Activated CD4-positive, alpha-beta T cell treated with anti-CD3 and anti-CD28 coated beads for 36 hours (primary cell): ENCODE results near the gene AKAP10. TPM values are rescaled to one million over a fixed set of nuclear protein-coding genes. Genes with fewer than 3 reads are reported as not detected.
A peak's percentile ranks its signal among the peaks of the same experiment; 100 is the strongest.

Experiments
- ATAC-seq: fragments of 200-7000 bp; cut with Tn5 transposase; one replicate; pipeline ENCODE4 v1.10.0; 2021; ENCODE audit warnings: mild to moderate bottlenecking, moderate library complexity
- CTCF ChIA-PET: fragments of 350-600 bp; sonication (Branson Sonifier 250); formaldehyde crosslinking; loops from one replicate; lab custom pipeline; 2021; ENCODE audit warnings: antibody characterized with exemption; lab: Charles Lee
- POLR2A ChIA-PET: fragments of 350-600 bp; sonication (Branson Sonifier 250); formaldehyde crosslinking; loops from one replicate; lab custom pipeline; 2021; ENCODE audit warnings: antibody characterized with exemption, inconsistent platforms; lab: Charles Lee
- DNase-seq: peaks from one replicate; pipeline ENCODE4 v3.0.0-alpha.2; 2020
- H3K27ac Mint-ChIP-seq: one replicate; pipeline ENCODE4 v1.8.0; 2021; ENCODE audit warnings: mixed read lengths
- H3K27me3 Mint-ChIP-seq: one replicate; pipeline ENCODE4 v1.8.0; 2021; ENCODE audit warnings: mixed read lengths
- H3K36me3 Mint-ChIP-seq: one replicate; pipeline ENCODE4 v1.8.0; 2021; ENCODE audit warnings: low read depth, mixed read lengths
- H3K4me1 Mint-ChIP-seq: one replicate; pipeline ENCODE4 v1.8.0; 2021; ENCODE audit warnings: mixed read lengths
- H3K4me3 Mint-ChIP-seq: one replicate; pipeline ENCODE4 v1.8.0; 2021; ENCODE audit warnings: mild to moderate bottlenecking, moderate library complexity, mixed read lengths
- H3K9me3 Mint-ChIP-seq: one replicate; pipeline ENCODE4 v1.8.0; 2021; ENCODE audit warnings: low read depth, mixed read lengths
- intact Hi-C, 2 experiments: fragments of 100-400 bp; cut with DNase I in 1 of 2; cut with micrococcal nuclease in 1 of 2; formaldehyde crosslinking; loops; one replicate each; pipeline versions ENCODE4 v1.14.2 to v1.15.1; 2022 to 2024; cut with DNase I, micrococcal nuclease
- total RNA-seq, 2 experiments: library from RNA; stranded (reverse); gene quantifications; one replicate each; pipeline ENCODE4 v1.2.3, GENCODE V29; 2021

Gene AKAP10
- total RNA-seq, 2 experiments from 2014 or later = 31.6 to 35.9 TPM

DNA sequence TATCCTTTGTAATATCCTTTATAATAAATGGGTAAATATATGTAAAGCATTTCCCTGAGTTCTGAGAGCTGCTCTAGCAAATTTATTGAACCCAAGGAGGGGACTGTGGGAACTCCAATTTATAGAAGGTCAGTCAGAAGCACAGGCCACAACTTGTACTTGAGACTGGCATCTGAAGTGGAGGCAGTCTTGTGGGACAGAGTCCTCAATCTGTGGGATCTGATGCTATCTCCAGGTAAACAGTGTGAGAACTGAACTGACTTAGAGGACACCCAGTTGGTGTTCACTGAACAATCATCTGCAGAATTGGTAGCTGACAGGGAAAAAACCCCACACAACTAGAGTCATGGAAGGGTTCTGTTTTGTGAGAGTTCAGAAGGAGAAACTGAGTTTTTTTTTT lies 34.0 kb downstream of the AKAP10 start:
- Mint-ChIP-seq H3K27ac (no peak overlapping the region), H3K27me3 (no peaks in the 10 kb centered on the region), H3K4me1 (peaks cover 41% of the 10 kb centered on the region), H3K36me3 (peaks cover 39% of the 10 kb centered on the region), H3K9me3 (no peaks in the 10 kb centered on the region), H3K4me3 (no peak overlapping the region)
- CTCF ChIA-PET = no interaction called here
- ATAC-seq = no peak
- intact Hi-C loops = no loop called here
- no peak for DNase-seq
- POLR2A ChIA-PET = no interaction called here

DNA sequence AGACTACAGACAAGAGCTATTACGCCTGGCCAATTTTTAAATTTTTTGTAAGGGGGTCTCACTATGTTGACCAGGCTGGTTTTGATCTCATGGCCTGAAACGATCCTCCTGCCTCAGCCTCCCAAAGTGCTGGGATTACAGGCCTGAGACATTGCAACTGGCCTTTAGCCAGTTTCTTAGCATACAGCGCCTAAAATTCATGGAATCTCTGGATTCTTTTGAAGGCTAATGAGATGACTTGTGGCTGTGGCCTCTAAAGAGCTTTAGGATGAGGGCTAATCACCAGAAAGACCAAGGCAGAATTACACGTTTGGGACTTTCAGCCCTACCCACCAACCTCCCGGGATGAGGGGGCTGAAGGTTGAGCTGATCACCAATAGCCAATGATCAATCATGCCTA lies 34.6 kb downstream of the AKAP10 start:
- ChIA-PET POLR2A (no interaction called here), CTCF (interaction anchor here (0.6 to 1.3 kb wide), 2 partner anchors 9 to 439 kb away, joined by 3 read pairs; no protein-coding TSS in a partner anchor)
- DNase-seq (no peak), ATAC-seq (no peak)
- no peak overlapping the region for H3K4me3 Mint-ChIP-seq
- H3K4me1 Mint-ChIP-seq = peaks cover 35% of the 10 kb centered on the region
- no peaks in the 10 kb centered on the region for H3K27me3 Mint-ChIP-seq
- peaks cover 33% of the 10 kb centered on the region for H3K36me3 Mint-ChIP-seq
- no peaks in the 10 kb centered on the region for H3K9me3 Mint-ChIP-seq
- intact Hi-C loops = no loop called here
- no peak overlapping the region for H3K27ac Mint-ChIP-seq

DNA sequence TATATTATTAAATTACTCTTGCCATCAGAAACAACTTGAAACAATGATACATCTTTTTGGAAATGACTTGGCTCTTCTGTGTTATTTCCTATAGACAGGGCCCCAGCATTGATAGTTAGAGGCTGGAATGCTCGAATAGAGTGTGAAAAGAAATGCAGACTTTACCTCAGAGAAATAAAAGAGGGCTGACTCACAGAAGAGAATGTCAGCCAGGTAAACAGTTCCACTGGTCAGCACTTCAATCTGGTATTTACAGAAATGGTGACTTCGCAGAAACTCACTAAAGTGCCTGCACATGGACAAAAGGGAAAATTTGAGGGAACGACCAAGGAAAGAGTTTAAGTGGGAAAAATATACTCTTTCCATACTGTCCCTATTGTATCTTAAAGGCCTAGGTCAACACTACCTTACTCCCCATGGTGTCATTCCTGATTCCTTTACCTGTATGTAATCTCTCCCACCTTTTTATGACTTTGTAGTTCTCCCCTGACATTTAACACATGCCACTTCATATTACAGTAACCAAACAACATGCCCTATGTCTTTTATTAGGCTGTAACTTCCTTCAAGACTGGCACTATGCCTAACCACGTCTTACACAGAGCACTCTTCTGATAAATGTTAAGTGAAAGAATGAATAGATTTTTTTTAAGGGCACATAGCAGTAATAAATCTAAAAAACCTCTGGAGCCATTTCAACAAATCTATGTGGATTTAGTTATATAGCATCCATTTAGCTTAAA lies 36.7 kb downstream of the AKAP10 start:
- H3K4me3 Mint-ChIP-seq = no peak overlapping the region
- POLR2A ChIA-PET = no interaction called here

DNA sequence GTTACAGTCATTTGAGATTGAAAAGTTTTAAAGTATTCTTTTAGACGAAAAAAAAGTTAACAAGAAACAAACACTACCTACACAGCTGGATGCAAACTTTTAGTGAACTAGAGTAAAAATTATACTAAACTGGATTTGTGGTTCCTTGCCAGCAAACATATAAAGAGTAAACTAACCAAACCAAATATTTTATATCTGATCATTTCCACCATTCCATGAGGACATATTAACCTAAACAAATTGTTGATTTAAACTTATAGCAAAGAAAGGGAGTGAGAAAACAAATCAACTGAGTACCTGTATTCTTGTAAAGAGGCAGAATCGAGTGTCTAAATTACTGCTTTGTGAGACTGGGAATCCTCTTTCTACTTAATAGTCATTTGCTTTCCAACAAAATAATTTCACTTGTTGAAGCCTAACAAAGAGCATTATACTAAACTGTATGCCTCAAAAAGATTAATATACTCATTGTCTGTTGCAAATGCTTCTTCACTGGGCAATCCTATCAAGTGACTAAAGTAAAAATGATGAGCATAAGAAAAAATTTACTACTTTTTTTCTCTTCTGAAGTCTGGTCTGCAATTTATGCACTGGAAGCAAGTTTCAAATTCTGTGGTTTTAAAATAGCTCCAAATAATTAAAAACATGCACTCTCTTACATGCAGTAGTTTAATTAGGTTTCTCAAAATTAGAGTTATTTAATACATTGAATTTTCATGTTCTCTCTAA lies 37.5 kb downstream of the AKAP10 start:
- no peak overlapping the region for H3K4me3 Mint-ChIP-seq
- H3K4me1 Mint-ChIP-seq = peaks cover 30% of the 10 kb centered on the region
- no peaks in the 10 kb centered on the region for H3K9me3 Mint-ChIP-seq
- H3K27me3 Mint-ChIP-seq = no peaks in the 10 kb centered on the region
- no peak for DNase-seq
- intact Hi-C loops = no loop called here
- POLR2A ChIA-PET = no interaction called here
- no peak for ATAC-seq
- no peak overlapping the region for H3K27ac Mint-ChIP-seq
- peaks cover 31% of the 10 kb centered on the region for H3K36me3 Mint-ChIP-seq
- CTCF ChIA-PET = interaction anchor here (0.5 kb wide), 1 partner anchor 195 kb away, joined by 3 read pairs; no protein-coding TSS in a partner anchor

More for the DNA sequence above, 36.7 kb downstream of the AKAP10 start:
- Mint-ChIP-seq H3K4me1 (peaks cover 34% of the 10 kb centered on the region), H3K36me3 (peaks cover 35% of the 10 kb centered on the region), H3K9me3 (no peaks in the 10 kb centered on the region), H3K27ac (peak overlapping the region; percentile 4), H3K27me3 (no peaks in the 10 kb centered on the region)
- intact Hi-C loops = no loop called here
- ATAC-seq = no peak
- CTCF ChIA-PET = no interaction called here
- DNase-seq = no peak

DNA sequence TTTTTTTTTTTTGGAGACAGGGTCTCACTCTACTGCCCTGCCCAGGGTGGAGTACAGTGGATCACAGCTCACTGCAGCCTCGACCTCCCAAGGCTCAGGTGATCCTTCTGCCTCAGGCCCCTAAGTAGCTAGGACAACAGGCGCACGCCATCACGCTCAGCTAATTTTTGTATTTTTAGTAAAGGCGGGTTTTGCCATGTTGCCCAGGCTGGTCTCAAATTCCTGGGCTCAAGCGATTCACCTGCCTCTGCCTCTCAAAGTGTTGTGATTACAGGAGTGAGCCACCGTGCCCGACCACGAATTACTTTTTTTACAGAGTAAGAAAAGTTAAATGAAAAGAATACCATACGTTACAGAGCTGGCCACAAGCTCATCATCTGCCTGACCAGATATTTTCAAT lies 38.9 kb downstream of the AKAP10 start:
- Mint-ChIP-seq H3K4me3 (no peak overlapping the region), H3K36me3 (peaks cover 28% of the 10 kb centered on the region), H3K27ac (no peak overlapping the region), H3K27me3 (no peaks in the 10 kb centered on the region), H3K4me1 (peaks cover 21% of the 10 kb centered on the region), H3K9me3 (no peaks in the 10 kb centered on the region)
- ChIA-PET POLR2A (no interaction called here), CTCF (interaction anchor here (0.7 kb wide), 1 partner anchor 10 kb away, joined by 3 read pairs; no protein-coding TSS in a partner anchor)
- DNase-seq = no peak
- intact Hi-C loops = no loop called here
- no peak for ATAC-seq

DNA sequence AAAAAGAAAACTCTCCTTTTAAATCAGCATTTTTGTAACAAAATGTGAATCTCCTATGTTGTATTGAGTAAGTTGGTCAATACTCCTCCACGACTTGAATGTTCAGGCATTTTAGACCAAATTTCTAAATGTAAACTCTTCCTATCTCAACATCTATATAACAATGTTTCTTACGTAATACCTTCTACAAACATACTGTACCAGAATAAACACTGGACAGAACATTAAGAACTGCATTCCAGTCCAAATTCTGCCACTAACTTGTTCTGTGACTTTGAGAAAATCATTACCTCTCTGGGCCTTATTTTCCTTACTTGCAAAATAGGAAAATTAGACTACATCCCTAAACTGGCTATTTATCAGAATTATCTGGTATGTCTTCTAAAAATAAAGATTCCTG lies 40.1 kb downstream of the AKAP10 start:
- no peak overlapping the region for H3K27ac Mint-ChIP-seq
- DNase-seq (no peak), ATAC-seq (no peak)
- ChIA-PET POLR2A (no interaction called here), CTCF (interaction anchor here (0.6 kb wide), 1 partner anchor 51 kb away, joined by 3 read pairs; no protein-coding TSS in a partner anchor)
- peaks cover 11% of the 10 kb centered on the region for H3K4me1 Mint-ChIP-seq
- H3K27me3 Mint-ChIP-seq = no peaks in the 10 kb centered on the region
- intact Hi-C loops = no loop called here
- peaks cover 29% of the 10 kb centered on the region for H3K36me3 Mint-ChIP-seq
- H3K4me3 Mint-ChIP-seq = no peak overlapping the region
- no peaks in the 10 kb centered on the region for H3K9me3 Mint-ChIP-seq

DNA sequence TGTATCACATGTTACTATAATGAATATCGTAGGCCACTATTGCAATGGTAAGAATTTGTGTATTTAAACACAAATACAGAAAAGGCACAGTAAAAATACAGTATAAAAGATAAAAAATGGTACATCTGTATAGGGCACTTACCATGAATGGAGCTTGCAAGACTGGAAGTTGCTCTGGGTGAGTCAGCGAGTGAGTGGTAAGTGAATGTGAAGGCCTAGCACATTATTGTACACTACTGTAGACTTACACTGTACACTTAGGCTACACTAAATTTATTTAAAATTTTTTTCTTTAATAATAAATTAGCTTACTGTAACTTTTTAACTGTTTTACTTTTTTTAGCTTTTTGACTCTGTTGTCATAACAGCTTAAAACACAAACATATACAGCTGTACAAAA lies 42.5 kb downstream of the AKAP10 start:
- ChIA-PET POLR2A (no interaction called here), CTCF (interaction anchor here (0.8 to 1.6 kb wide), 4 partner anchors 9 to 190 kb away, joined by 3 to 4 read pairs (median 3); no protein-coding TSS in a partner anchor)
- Mint-ChIP-seq H3K27ac (no peak overlapping the region), H3K36me3 (peaks cover 28% of the 10 kb centered on the region), H3K4me1 (peaks cover 2% of the 10 kb centered on the region), H3K4me3 (no peak overlapping the region), H3K27me3 (no peaks in the 10 kb centered on the region), H3K9me3 (no peaks in the 10 kb centered on the region)
- DNase-seq (no peak), ATAC-seq (no peak)
- intact Hi-C loops = no loop called here

DNA sequence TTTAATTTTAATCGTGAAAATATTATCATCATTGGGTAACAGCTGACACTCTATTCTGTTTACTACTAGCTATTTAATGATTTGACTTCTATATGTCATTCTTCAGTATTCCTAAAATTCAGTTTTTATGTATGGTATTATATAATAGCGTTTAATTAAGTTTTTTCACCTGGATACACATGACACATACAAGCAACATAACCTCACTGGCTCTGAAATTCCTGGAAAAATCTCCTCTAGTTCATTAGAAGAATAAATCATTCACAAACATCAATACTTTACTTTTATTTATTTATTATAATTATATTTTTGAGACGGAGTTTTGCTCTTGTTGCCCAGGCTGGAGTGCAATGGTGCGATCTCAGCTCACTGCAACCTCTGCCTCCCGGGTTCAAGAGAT lies 44.0 kb downstream of the AKAP10 start:
- DNase-seq = no peak
- ChIA-PET POLR2A (interaction anchor here (0.7 kb wide), 1 partner anchor 1110 kb away, joined by 3 read pairs; no protein-coding TSS in a partner anchor), CTCF (interaction anchor here (1.0 kb wide), 1 partner anchor 9 kb away, joined by 3 read pairs; no protein-coding TSS in a partner anchor)
- H3K36me3 Mint-ChIP-seq = peaks cover 31% of the 10 kb centered on the region
- H3K4me3 Mint-ChIP-seq = no peak overlapping the region
- no peak for ATAC-seq
- intact Hi-C loops = no loop called here
- peaks cover 8% of the 10 kb centered on the region for H3K4me1 Mint-ChIP-seq
- H3K27me3 Mint-ChIP-seq = no peaks in the 10 kb centered on the region
- no peak overlapping the region for H3K27ac Mint-ChIP-seq
- no peaks in the 10 kb centered on the region for H3K9me3 Mint-ChIP-seq

DNA sequence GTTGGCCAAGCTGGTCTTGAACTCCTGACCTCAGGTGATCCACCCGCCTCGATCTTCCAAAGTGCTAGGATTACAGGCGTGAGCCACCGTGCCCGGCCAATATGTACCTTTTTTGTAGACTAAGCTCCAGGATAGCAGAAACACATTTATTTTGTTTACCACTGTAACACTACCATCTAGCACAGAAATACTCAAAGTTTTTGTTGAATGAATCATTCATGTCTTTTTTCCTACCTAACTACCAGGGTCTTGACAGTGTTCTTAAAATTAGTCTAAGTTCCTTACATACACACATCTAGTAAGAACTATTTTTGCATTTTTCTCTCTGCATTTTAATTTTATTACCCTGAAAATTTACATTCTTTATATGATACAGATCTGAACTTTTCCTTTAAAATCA lies 44.4 kb downstream of the AKAP10 start:
- POLR2A ChIA-PET = interaction anchor here (0.7 kb wide), 1 partner anchor 1110 kb away, joined by 3 read pairs; no protein-coding TSS in a partner anchor
- H3K27ac Mint-ChIP-seq = no peak overlapping the region

DNA sequence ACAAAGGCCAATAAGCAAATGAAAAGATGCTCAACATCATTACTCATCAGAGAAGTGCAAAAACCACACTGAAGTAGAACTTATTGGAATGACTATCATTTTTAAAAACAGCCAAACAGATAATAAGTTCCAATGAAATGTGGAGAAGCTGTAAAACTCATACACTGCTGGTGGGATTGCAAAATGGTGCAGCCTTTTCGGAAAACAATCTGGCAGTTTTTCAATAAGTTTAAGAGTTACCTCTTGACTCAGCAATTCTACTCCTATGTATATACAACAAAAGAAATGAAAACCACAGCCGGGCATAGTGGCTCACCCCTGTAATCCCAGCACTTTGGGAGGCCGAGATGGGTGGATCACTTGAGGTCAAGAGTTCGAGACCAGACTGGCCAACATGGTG lies 49.3 kb downstream of the AKAP10 start:
- H3K27ac Mint-ChIP-seq = peak overlapping the region; percentile 47
- ChIA-PET CTCF (no interaction called here), POLR2A (no interaction called here)
- no peak overlapping the region for H3K4me3 Mint-ChIP-seq
- H3K36me3 Mint-ChIP-seq = peaks cover 58% of the 10 kb centered on the region
- H3K27me3 Mint-ChIP-seq = no peaks in the 10 kb centered on the region
- peaks cover 26% of the 10 kb centered on the region for H3K4me1 Mint-ChIP-seq
- intact Hi-C loops = no loop called here
- ATAC-seq = peak; percentile 79
- peak; percentile 18 for DNase-seq
- no peaks in the 10 kb centered on the region for H3K9me3 Mint-ChIP-seq

More for the DNA sequence above, 44.4 kb downstream of the AKAP10 start:
- Mint-ChIP-seq H3K27me3 (no peaks in the 10 kb centered on the region), H3K4me3 (no peak overlapping the region), H3K9me3 (no peaks in the 10 kb centered on the region), H3K4me1 (peaks cover 12% of the 10 kb centered on the region), H3K36me3 (peaks cover 35% of the 10 kb centered on the region)
- CTCF ChIA-PET = no interaction called here
- DNase-seq = no peak
- intact Hi-C loops = no loop called here
- no peak for ATAC-seq

DNA sequence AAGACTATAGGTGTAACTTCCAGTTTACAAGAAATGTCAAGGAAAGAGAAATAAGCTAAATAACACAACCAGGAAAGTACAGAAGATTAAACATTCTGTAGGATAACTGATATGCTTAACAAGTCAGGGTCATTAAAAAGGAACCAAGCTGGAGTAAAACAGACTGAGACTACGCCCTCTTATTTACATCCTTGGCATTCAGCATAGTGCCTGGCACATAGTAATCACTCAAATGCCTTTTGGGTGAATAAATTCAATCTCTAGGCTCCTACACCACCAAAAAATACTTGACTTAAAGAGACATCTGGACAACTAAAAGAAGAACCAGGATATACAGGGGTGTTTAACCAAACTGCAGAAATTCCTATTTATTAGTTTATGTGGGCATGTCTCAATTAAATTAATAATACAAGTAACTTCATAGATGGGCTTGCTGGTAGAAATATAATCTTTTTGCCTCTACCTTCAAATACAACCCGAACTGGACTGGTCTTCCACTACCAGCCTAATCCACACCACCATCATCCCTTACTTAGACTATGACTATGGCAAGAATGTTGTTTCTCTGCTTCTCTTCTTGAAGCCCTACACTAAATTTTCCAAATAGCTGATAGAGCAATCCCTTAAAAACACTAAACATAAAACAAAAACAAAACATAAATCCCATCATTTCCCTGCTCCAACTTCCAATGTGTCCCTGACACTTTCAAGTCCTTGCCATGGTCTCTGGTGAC lies 62.2 kb downstream of the AKAP10 start:
- POLR2A ChIA-PET = no interaction called here
- ATAC-seq (no peak), DNase-seq (no peak)
- Mint-ChIP-seq H3K4me1 (peaks cover 4% of the 10 kb centered on the region), H3K27me3 (no peaks in the 10 kb centered on the region), H3K36me3 (peaks cover 39% of the 10 kb centered on the region), H3K4me3 (no peak overlapping the region), H3K9me3 (no peaks in the 10 kb centered on the region), H3K27ac (peak overlapping the region; percentile 32)
- CTCF ChIA-PET = no interaction called here
- intact Hi-C loops = no loop called here
